Hematopoietic multipotent progenitor cell treated with erythropoietin and hydrocortisone succinate and interleukin-3 and kit ligand, for 6 days (in vitro differentiated cells): ENCODE measurements around the gene TTYH3.
"Not testable (repeated sequence)": the region's sequence is repeated elsewhere in the genome, so short reads cannot be mapped to it uniquely, and the experiment has no call there.

Source experiments
- DNase-seq: peaks from one replicate; pipeline ENCODE4 v3.0.0-alpha.2; 2015

The TTYH3 gene

DNA sequence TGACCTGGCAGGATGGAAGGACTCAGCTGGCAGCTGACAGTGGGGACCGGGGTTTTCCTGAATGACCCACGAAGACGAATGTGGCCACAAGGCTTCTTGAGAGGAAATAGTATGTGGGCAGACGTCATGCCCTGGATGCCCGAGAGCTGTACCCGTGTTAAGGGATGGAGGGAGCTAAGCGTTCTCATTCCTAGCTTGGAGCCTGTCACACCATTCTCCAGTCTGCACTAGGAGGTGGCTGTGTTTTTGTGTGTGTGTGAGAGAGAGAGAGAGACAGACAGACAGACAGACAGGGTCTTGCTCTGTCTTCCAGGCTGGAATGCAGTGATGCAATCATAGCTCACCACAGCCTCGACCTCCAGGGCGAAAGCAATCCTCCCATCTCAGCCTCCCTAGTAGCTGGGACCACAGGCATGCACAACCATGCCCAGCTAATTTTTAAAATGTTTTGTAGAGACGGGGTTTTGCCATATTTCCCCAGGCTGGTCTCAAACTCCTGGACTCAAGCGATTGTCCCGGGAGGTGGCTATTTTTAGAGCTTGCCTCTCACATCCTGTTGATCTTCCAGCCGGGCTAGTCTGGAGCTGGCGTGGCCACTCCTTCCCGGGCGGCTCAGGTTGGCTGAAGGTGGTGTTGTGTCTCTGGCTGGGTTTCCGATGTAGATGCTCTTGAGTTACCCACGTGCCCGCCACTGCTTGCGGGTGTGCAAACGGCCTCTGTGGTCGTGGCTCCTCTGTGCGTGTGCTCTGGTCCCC, 58.3 kb downstream of the TTYH3 start:
- DNase-seq = no peak

DNA sequence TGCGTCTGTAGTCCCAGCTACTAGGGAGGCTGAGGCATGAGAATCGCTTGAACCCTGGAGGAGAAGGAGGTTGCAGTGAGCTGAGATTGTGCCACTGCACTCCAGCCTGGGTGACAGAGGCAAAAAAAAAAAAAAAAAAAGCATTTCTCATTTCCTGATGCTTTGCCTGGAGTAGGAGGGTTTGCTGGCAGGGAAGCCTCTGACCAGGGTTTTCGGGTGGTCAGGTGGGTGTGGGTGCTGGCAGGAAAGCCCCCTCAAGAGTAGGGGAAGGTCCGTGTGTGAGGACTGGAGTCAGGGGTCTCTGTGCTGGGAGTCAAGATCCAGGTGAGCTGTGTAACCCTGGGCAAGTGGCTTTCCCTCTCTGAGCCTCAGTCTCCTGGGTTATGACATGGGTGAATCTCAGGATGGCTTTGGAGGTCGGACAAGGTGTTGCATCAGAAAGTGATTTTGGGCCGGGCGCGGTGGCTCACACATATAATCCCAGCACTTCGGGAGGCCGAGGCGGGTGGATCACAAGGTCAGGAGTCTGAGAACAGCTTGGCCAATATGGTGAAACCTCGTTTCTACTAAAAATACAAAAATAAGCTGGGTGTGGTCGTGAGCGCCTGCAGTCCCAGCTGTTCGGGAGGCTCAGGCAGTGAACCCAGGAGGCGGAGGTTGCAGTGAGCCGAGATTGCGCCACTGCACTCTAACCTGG, 59.4 kb downstream of the TTYH3 start:
- no peak for DNase-seq

DNA sequence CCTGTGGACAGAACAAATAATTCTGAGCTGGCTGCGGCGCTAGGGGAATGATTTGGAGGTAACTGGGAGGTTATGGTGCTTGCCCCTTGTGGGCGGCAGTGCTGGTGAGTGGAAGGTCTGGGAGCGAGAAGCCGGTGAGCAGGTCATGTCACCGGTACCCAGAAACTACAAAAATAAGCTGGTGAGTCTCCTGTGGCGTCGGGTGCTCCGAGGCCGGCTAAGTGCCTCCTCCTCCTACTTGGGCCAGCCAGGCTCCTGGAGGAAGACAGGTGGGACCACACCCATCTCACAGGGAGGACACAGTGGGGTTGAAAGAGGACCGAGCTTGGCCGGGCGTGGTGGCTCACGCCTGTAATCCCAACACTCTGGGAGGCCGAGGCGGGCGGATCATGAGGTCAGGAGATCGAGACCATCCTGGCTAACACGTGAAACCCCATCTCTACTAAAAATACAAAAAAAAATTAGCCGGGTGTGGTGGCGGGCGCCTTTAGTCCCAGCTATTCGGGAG, 60.2 kb downstream of the TTYH3 start:
- DNase-seq = not testable (repeated sequence)

DNA sequence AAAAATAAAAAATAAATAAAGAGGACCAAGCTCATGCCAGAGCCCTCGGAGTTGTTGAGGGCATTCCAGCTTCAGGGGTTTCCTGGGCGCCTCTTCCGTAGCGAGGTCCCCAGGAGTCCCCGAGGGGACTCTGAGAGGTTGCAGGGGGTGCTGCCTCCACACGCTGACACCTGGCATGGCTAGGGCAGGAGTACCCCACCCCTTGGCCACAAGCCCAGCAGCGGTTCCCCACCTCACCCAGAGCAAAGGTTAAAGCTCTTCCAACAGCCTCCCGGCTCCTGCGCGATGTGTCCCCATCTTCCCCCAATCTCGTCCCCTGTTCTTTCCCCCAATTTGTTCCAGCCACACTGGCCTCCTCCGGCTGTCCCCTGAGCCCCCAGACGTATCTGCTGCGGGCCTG, 60.8 kb downstream of the TTYH3 start:
- no peak for DNase-seq

DNA sequence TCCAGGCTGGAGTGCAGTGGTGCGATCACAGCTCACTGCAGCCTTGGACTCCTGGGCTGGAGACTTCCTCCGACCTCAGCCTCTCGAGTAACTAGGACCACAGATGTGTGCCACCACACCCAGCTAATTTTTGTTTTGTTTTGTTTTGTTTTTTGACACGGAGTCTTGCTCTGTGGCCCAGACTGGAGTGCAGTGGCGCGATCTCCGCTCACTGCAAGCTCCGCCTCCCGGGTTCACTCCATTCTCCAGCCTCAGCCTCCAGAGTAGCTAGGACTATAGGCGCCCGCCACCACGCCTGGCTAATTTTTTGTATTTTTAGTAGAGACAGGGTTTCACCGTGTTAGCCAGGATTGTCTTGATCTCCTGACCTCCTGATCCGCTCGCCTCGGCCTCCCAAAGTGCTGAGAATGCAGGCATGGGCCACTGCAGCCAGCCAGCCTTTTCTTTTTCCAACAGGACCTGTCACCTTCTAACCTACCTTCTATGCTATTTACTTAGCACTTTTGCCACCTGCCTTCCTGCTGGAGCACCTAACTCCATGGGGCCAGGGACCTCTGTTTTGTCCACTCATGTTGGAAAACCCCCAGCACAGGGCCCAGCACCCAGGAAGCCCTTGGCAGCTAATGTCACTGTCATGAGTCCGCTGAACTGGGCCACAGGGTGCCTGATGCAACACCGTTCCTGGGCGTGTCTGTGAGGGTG, 61.8 kb downstream of the TTYH3 start:
- DNase-seq = not testable (repeated sequence)

DNA sequence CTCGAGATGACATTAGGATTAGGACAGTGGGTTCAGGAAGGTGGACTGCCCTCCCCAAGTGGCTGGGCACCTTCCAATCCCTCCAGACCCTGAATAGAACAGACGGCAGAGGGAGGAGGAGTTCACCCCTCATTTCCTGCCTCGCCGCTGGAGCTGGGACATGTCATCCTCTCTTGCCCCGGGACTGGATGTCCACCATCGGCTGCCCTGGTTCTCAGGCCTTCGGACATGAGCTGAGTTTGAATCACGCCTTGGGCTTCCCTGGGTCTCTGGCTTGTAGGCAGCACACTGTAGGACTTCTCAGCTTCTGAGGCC, 62.3 kb downstream of the TTYH3 start:
- DNase-seq = not testable (repeated sequence)

- DNase-seq = peak; percentile 84
These were observed 66.9 kb downstream of the TTYH3 start for GRCh38 chr7:2698581-2699288.

- no peak for DNase-seq
These were observed 67.5 kb downstream of the TTYH3 start for GRCh38 chr7:2699289-2699620.

- DNase-seq = no peak
These were observed 68.5 kb downstream of the TTYH3 start for GRCh38 chr7:2700141-2700850.

- DNase-seq = no peak
These were observed 69.6 kb downstream of the TTYH3 start for GRCh38 chr7:2701424-2701823.

DNA sequence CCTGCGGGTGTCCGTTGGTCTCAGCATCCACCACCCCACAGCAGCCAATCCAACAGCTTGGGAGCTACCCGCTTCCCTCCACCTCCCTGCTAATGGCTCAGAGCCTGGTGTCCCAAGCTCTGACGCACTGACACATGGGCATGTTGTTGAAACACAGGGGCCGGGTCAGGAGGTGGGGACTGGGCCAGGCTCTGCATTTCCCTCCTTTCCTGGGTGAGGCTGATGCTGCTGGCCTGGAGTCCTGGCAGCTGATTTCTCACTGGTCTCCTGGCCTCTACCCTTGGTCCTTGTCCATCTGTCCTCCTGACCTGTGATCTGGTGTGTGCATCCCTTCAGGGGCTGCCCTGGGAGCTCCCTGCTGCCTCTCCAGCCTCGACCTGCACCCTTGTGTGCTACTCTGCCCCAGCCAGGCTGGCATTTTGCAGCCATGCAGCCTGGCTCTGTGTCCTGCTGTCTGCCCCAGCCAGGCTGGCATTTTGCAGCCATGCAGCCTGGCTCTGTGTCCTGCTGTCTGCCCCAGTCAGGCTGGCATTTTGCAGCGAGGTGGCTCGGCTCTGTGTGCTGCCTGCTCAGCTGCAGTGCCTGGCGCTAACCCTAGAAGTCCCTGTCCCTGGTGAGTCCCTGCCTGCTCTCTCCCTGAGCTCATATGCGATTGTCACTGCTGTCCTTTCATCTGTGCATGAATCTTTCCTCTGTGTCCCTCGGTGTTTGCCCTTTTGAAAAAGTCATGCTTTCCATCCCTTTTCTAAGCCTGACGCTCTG, 70.2 kb downstream of the TTYH3 start:
- no peak for DNase-seq

DNA sequence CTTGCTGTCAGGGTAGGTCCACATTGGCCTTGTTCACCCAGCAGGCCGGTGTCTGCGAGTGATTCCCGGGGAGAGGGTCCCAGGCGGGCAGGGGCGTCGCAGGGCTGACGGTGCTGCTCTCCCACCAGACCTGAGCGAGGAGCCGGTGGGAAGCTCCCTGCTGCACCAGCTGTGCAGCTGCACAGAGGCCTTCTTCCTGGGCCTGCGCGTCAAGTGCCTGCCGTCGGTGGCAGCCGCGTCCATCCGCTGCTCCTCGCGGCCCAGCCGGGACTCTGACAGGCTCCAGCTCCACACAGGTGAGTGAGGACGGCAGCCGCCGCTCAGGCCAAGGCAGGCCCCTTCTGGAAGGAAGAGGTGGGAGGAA, 70.8 kb downstream of the TTYH3 start:
- DNase-seq = no peak

- no peak for DNase-seq
These were observed 73.7 kb downstream of the TTYH3 start for GRCh38 chr7:2705371-2706096.

- no peak for DNase-seq
These were observed 74.9 kb downstream of the TTYH3 start for GRCh38 chr7:2706685-2707126.

DNA sequence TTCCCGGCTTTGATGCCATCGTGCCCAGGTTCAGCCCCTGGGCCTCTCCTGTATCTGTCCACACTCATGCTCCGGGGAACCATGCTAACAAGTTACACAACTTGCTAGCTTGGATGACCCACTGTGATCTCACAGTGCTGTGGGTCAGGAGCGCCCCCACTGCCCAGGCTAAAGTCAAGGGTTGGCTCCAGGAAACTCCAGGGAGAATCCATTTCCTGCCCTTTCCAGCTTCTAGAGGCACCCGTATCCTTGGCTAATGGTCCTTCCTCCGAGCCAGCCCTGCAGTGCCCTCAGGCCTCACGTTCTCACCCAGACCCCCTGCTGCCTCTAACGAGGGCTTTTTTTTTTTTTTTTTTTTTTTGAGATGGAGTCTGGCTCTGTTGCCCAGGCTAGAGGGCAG, 75.7 kb downstream of the TTYH3 start:
- DNase-seq = no peak

DNA sequence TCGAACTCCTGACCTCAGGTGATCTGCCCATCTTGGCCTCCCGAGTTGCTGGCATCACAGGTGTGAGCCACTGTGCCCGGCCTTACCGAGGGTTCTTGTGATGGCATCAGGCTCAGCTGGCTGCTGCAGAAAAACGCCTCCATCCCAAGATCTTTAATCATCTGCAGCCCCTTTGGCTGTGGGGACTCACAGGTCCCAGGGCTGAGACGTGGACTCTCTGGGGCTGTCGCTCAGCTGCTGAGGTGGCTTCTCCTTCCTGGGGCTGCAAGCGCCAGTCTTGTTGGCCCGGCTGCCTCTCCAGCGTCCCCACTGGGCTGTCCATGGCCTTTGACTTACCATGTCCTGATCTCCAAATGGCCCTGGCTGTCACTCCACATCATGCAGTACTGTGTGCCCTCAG, 76.3 kb downstream of the TTYH3 start:
- no peak for DNase-seq

- DNase-seq = no peak
These were observed 76.9 kb downstream of the TTYH3 start for GRCh38 chr7:2708547-2709310.

DNA sequence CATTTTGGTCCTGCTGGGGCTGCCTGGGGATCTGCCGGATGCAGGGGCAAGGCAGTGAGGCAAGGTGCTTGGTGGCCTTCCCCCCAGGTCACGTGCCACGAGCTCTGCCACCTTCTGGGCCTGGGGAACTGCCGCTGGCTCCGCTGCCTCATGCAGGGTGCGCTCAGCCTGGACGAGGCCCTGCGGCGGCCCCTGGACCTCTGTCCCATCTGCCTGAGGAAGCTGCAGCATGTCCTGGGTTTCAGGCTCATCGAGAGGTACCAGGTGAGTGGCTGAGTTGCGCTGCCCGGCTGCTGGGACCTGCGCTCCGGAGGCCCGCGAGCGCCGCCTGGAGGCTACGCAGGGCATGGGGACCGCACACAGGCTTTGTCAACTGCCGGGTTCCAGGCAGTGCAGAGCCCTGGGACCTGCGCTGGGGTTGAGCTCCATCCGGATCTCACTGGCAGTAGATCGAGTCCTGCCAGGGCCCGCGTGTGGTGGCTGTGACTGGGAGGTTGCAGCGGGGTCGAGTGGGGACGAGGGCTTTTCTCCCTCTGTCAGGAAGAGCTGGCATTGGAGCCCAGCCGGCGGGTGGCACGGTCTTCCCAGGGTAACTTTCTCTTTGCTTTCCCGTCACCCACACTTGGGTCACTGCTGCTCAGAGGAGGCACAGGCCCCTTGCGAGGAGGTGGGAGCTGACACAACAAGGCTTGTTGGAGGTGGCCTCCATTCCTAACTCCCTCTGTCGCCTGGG, 77.9 kb downstream of the TTYH3 start:
- peak; percentile 85 for DNase-seq

GRCh38 chr7:2710286-2710655, 78.5 kb downstream of the TTYH3 start:
- DNase-seq = no peak
